Neural crest cell (in vitro differentiated cells): ENCODE results near the gene RGS18. TPM values are rescaled to one million over a fixed set of nuclear protein-coding genes. Genes with fewer than 3 reads are reported as not detected.
"Not testable (repeated sequence)": the region's sequence is repeated elsewhere in the genome, so short reads cannot be mapped to it uniquely, and the experiment has no call there.

Source experiments
- DNase-seq: peaks from one replicate; pipeline ENCODE4 v3.0.0; 2021; ENCODE audit warnings: low read depth, mixed read lengths, low spot score
- H3K27ac Mint-ChIP-seq: one replicate; pipeline ENCODE4 v1.8.0; 2021; ENCODE audit warnings: mild to moderate bottlenecking, mixed read lengths; ENCODE audit not compliant: unreplicated experiment
- H3K27me3 Mint-ChIP-seq: 2 replicates; pipeline ENCODE4 v1.8.0; 2021; ENCODE audit warnings: low read depth, mild to moderate bottlenecking, mixed read lengths
- H3K36me3 Mint-ChIP-seq: 2 replicates; pipeline ENCODE4 v1.8.0; 2021; ENCODE audit warnings: low read depth, mild to moderate bottlenecking, mixed read lengths
- H3K4me1 Mint-ChIP-seq: 2 replicates; pipeline ENCODE4 v1.8.0; 2021; ENCODE audit warnings: mixed read lengths
- H3K4me3 Mint-ChIP-seq: one replicate; pipeline ENCODE4 v1.8.0; 2021; ENCODE audit warnings: mild to moderate bottlenecking, mixed read lengths
- H3K9me3 Mint-ChIP-seq: 2 replicates; pipeline ENCODE4 v1.8.0; 2021; ENCODE audit warnings: mixed read lengths
- CTCF ChIP-seq: fragments of 200-600 bp; sonication (generic); conservative IDR thresholded peaks from 2 replicates; pipeline ENCODE4 v1.5.0; 2021; ENCODE audit warnings: antibody characterized with exemption, mild to moderate bottlenecking
- total RNA-seq: library from RNA; stranded (reverse); gene quantifications from 2 replicates; pipeline ENCODE4 v1.2.1, GENCODE V29; 2021

RGS18 gene
- total RNA-seq, 1 donor from 2014 or later: not detected

DNA sequence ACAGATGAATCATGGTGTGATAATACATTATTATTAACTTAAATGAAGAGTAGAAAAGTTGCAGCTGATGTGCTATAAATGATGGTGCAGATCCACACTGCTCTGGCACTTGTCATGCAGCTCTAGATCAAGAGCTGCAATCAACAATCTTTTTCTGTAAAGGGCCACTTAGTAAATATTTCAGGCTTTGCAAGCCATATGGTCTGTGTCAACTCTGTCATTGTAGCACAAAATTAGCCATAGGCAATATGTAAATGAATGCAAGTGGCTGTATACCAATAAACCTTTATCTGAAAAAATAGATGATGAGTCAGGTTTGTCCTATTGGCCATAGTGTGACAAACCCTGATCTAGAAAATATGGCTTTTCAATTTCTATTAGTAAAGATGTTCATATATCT, 66.6 kb downstream of the RGS18 start:
- H3K36me3 Mint-ChIP-seq: no peaks in the 10 kb centered on the region
- no peaks in the 10 kb centered on the region for H3K4me1 Mint-ChIP-seq
- TF ChIP-seq CTCF: no peak
- DNase-seq: no peak
- peaks cover 6% of the 10 kb centered on the region for H3K9me3 Mint-ChIP-seq
- no peak overlapping the region for H3K4me3 Mint-ChIP-seq
- no peak overlapping the region for H3K27ac Mint-ChIP-seq
- H3K27me3 Mint-ChIP-seq: no peaks in the 10 kb centered on the region

DNA sequence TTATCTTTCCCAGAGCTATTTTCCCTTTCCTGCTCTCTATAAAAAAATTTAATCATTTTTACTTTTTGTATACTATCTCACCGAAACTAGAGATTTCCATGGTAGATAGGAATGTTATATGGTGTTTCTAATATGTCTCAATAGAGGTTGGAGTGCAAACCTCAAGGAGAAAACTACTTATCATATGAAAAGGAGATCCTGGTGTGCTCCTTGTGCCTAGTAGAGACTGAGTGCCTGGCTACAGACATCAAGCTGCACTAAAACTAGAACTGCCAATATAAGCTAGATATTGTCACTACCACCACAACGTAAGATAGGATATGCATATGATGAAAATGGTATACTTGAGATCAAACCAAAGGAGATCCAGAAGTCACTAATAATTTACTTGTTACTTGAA, 67.0 kb downstream of the RGS18 start:
- Mint-ChIP-seq H3K36me3 (no peaks in the 10 kb centered on the region), H3K4me3 (no peak overlapping the region)
- no peak for TF ChIP-seq CTCF

GRCh38 chr1:192225703-192226102, 67.4 kb downstream of the RGS18 start:
- Mint-ChIP-seq H3K27me3 (no peaks in the 10 kb centered on the region), H3K4me3 (no peak overlapping the region), H3K4me1 (no peaks in the 10 kb centered on the region), H3K36me3 (no peaks in the 10 kb centered on the region), H3K9me3 (peaks cover 6% of the 10 kb centered on the region), H3K27ac (no peak overlapping the region)
- no peak for TF ChIP-seq CTCF
- DNase-seq: no peak

More for the DNA sequence above, 67.0 kb downstream of the RGS18 start:
- Mint-ChIP-seq H3K9me3 (peaks cover 6% of the 10 kb centered on the region), H3K27me3 (no peaks in the 10 kb centered on the region), H3K27ac (no peak overlapping the region), H3K4me1 (no peaks in the 10 kb centered on the region)
- DNase-seq: no peak

DNA sequence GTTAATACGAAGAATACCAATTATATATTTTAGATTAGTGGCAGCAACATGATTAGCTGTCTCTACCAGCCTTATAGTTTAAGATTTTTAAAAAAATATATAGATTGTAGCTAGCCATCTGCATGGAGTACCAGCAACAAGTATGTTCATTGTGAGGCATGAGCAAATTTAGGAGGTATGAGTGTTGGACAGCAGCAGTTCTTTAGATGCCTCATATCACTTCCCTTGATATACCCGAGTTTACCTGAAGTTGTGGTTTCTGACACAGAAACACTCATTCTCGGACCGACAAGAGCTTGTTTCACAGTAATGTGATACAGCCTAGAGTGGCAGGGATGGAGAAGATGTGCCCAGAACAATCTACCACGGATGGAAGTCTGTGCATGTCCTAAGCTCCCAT, 69.1 kb downstream of the RGS18 start:
- H3K9me3 Mint-ChIP-seq: no peaks in the 10 kb centered on the region
- H3K27me3 Mint-ChIP-seq: no peaks in the 10 kb centered on the region
- TF ChIP-seq CTCF: no peak
- no peak for DNase-seq
- no peak overlapping the region for H3K4me3 Mint-ChIP-seq
- H3K36me3 Mint-ChIP-seq: no peaks in the 10 kb centered on the region
- no peaks in the 10 kb centered on the region for H3K4me1 Mint-ChIP-seq
- H3K27ac Mint-ChIP-seq: no peak overlapping the region

- not testable (repeated sequence) for DNase-seq, H3K27ac Mint-ChIP-seq, H3K4me3 Mint-ChIP-seq, H3K36me3 Mint-ChIP-seq, H3K9me3 Mint-ChIP-seq, H3K27me3 Mint-ChIP-seq, H3K4me1 Mint-ChIP-seq
Measured at GRCh38 chr1:192227980-192228379, 69.7 kb downstream of the RGS18 start.

DNA sequence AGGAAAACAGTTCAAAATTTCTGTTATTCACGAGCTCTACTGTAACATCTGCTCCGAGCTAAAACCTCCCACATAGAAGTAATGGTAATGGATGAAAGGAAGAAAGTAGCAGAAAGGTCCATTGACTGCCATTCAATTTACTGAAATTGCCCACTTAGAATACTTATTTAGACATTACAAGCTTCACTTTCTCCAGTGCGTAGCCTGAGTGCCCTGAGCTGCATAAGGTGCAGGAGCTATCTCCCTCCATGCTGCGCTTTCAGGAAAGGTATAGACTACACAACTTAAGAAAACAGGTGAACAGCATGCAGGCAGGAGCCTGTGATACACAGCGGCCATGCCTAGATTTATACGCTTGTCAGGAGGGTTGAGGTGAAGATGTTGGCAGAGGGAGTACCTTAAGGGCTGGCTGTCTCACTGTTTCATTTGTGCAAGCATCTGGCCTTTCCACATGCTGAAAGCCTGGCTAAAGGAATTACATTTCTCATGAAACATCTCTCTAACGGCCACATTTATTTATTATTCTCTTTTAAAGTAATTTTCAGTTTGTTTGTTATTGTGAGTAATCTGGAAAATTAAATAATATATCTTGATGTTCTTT, 74.7 kb downstream of the RGS18 start:
- DNase-seq: no peak
- Mint-ChIP-seq H3K27ac (no peak overlapping the region), H3K4me1 (no peaks in the 10 kb centered on the region), H3K9me3 (no peaks in the 10 kb centered on the region), H3K36me3 (no peaks in the 10 kb centered on the region), H3K4me3 (no peak overlapping the region), H3K27me3 (no peaks in the 10 kb centered on the region)
- no peak for TF ChIP-seq CTCF
